Endothelial cell of umbilical vein (primary cell): ENCODE results near the gene HLA-DPA1. TPM values are rescaled to one million over a fixed set of nuclear protein-coding genes. Genes with fewer than 3 reads are reported as not detected.

ENCODE experiments used
- BruUV-seq: library from RNA; stranded (reverse); fragments of 400-500 nt; replicated peaks from 2 replicates; lab custom pipeline; 2021; lab: Mats Ljungman, UMichigan
- CTCF ChIA-PET: fragments of 300-600, 350-600 bp; sonication (Branson Sonifier 250); formaldehyde crosslinking; loops from one replicate; lab custom pipeline; 2021; ENCODE audit warnings: antibody characterized with exemption, inconsistent platforms; lab: Charles Lee
- POLR2A ChIA-PET: fragments of 300-600, 350-600 bp; sonication (Branson Sonifier 250); formaldehyde crosslinking; loops from one replicate; lab custom pipeline; 2021; ENCODE audit warnings: antibody characterized with exemption, inconsistent platforms; lab: Charles Lee
- DNase-seq: peaks from one replicate; pipeline ENCODE4 v3.0.0-alpha.2; 2011; ENCODE audit warnings: low read depth, low spot score
- FAIRE-seq: peaks from 2 replicates; lab custom pipeline; 2011; peaks lifted over from hg19 to GRCh38; lab: Jason Lieb, UNC
- H2AFZ ChIP-seq: 2 replicates; pipeline ENCODE4 v1.6.0; 2012; ENCODE audit warnings: low read depth, low read length, control low read depth, inconsistent platforms
- H3K27ac ChIP-seq: 2 replicates; pipeline ENCODE4 v1.5.1; 2011; ENCODE audit warnings: low read depth, mild to moderate bottlenecking, control low read depth, low read length, moderate library complexity; ENCODE audit not compliant: insufficient read depth
- H3K27me3 ChIP-seq, 2 experiments: 2 replicates each; pipeline versions ENCODE4 v1.6.0 to v1.6.1; 2011; ENCODE audit warnings: low read length in 2 of 2, mixed read lengths in 1 of 2; ENCODE audit not compliant: control insufficient read depth in 2 of 2, insufficient read depth in 2 of 2
- H3K36me3 ChIP-seq, 2 experiments: 2 replicates in 1 of 2; 3 replicates in 1 of 2; pipeline ENCODE4 v1.5.1; 2011; ENCODE audit warnings: low read length in 2 of 2, mild to moderate bottlenecking in 1 of 2, moderate library complexity in 1 of 2; ENCODE audit not compliant: control insufficient read depth in 2 of 2, insufficient read depth in 2 of 2; ENCODE audit errors: extremely low read depth in 1 of 2
- H3K4me1 ChIP-seq: 3 replicates; pipeline ENCODE4 v1.5.1; 2011; ENCODE audit warnings: mild to moderate bottlenecking, low read length; ENCODE audit not compliant: control insufficient read depth, insufficient read depth; ENCODE audit errors: extremely low read depth
- H3K4me2 ChIP-seq: 2 replicates; pipeline ENCODE4 v1.6.1; 2011; ENCODE audit warnings: low read length, control low read depth, mixed read lengths; ENCODE audit not compliant: insufficient read depth
- H3K4me3 ChIP-seq, 3 experiments: fragments of 200-600 bp in 1 of 3; sonication (generic), shearing (Covaris generic) in 1 of 3; replicated peaks in 1 of 3; 2 replicates each; pipeline ENCODE4 v1.5.1; 2011 to 2016; ENCODE audit warnings: control low read depth in 3 of 3, low read length in 3 of 3, mild to moderate bottlenecking in 2 of 3, inconsistent platforms in 1 of 3, low read depth in 1 of 3, moderate library complexity in 1 of 3; ENCODE audit not compliant: insufficient read depth in 1 of 3
- H3K79me2 ChIP-seq: 2 replicates; pipeline ENCODE4 v1.6.0; 2012; ENCODE audit warnings: low read length, inconsistent platforms; ENCODE audit not compliant: control insufficient read depth, insufficient read depth
- H3K9ac ChIP-seq: replicated peaks from 2 replicates; pipeline ENCODE3; 2011; ENCODE audit warnings: low read length, control low read depth; ENCODE audit not compliant: insufficient read depth; ENCODE audit errors: extremely low read depth
- H3K9me1 ChIP-seq: replicated peaks from 3 replicates; pipeline ENCODE4 v1.6.0; 2011; ENCODE audit warnings: mild to moderate bottlenecking, low read length; ENCODE audit not compliant: control insufficient read depth, insufficient read depth; ENCODE audit errors: extremely low read depth
- H3K9me3 ChIP-seq: replicated peaks from 2 replicates; pipeline ENCODE4 v1.5.1; 2012; ENCODE audit warnings: low read length, inconsistent platforms; ENCODE audit not compliant: control insufficient read depth, insufficient read depth
- H4K20me1 ChIP-seq: replicated peaks from 2 replicates; pipeline ENCODE3; 2011; ENCODE audit warnings: mild to moderate bottlenecking, low read length; ENCODE audit not compliant: control insufficient read depth, insufficient read depth; ENCODE audit errors: extremely low read depth
- CTCF ChIP-seq, 2 donors: IDR thresholded peaks; 1 replicate in 1 of 2; 2 replicates in 1 of 2; pipeline ENCODE4 v1.5.1; 2011; ENCODE audit warnings: low read length in 2 of 2, mild to moderate bottlenecking in 2 of 2, moderate library complexity in 2 of 2, control low read depth in 1 of 2, inconsistent platforms in 1 of 2, low read depth in 1 of 2; ENCODE audit not compliant: insufficient read depth in 1 of 2; ENCODE audit errors: extremely low read depth in 1 of 2
- EZH2 ChIP-seq: IDR thresholded peaks from 2 replicates; pipeline ENCODE4 v1.6.1; 2012; ENCODE audit warnings: borderline replicate concordance, low read depth, mild to moderate bottlenecking, moderate library complexity, low read length, inconsistent platforms; ENCODE audit not compliant: severe bottlenecking
- FOS ChIP-seq: IDR thresholded peaks from 2 replicates; pipeline ENCODE4 v1.6.1; 2011; ENCODE audit warnings: mild to moderate bottlenecking, low read length, moderate library complexity, borderline replicate concordance; ENCODE audit not compliant: insufficient read depth
- GATA2 ChIP-seq: IDR thresholded peaks from 2 replicates; pipeline ENCODE4 v1.7.0; 2011; ENCODE audit warnings: low read depth, mild to moderate bottlenecking, moderate library complexity, mixed read lengths, low read length; ENCODE audit not compliant: insufficient read length, insufficient read depth
- JUN ChIP-seq: IDR thresholded peaks from 2 replicates; pipeline ENCODE4 v1.6.1; 2011; ENCODE audit warnings: borderline replicate concordance, low read depth; ENCODE audit not compliant: insufficient read length, insufficient read depth
- MAX ChIP-seq: IDR thresholded peaks from 2 replicates; pipeline ENCODE4 v1.6.1; 2011; ENCODE audit not compliant: insufficient read depth, insufficient read length
- MYC ChIP-seq: IDR thresholded peaks from one replicate; pipeline ENCODE4 v1.6.1; 2011; ENCODE audit warnings: mild to moderate bottlenecking, low read depth, low read length
- POLR2A ChIP-seq: IDR thresholded peaks from 2 replicates; pipeline ENCODE4 v1.6.1; 2012; ENCODE audit warnings: low read depth, mild to moderate bottlenecking, control low read depth, low read length
- POLR2AphosphoS5 ChIP-seq: IDR thresholded peaks from 2 replicates; pipeline ENCODE4 v1.6.1; 2012; ENCODE audit warnings: low read depth, mild to moderate bottlenecking, control low read depth, low read length, moderate library complexity; ENCODE audit not compliant: insufficient read depth
- dilution Hi-C: fragments of 300-500 bp; cut with MboI; formaldehyde crosslinking; loops from one replicate; pipeline ENCODE4 v1.15.0; 2019; ENCODE audit warnings: low sequenced_read_pairs; ENCODE audit not compliant: extremely low pct_ligation_motif_present
- intact Hi-C: fragments of 100-400 bp; cut with micrococcal nuclease; formaldehyde crosslinking; loops from one replicate; pipeline ENCODE4 v1.10.0; 2022
- polyA plus RNA-seq, 4 experiments: library from polyadenylated mRNA; depleted of rRNA in 3 of 4; stranded (reverse) in 3 of 4; unstranded in 1 of 4; fragments of >200 nt; gene quantifications; 2 replicates each; pipeline versions ENCODE4 v1.2.1 to v1.2.3, GENCODE V29; 2011 to 2012; ENCODE audit warnings: missing spikeins in 1 of 4
- total RNA-seq: library from RNA; stranded (reverse); gene quantifications from 2 replicates; pipeline ENCODE4 v1.2.3, GENCODE V29; 2021

The HLA-DPA1 gene
- total and polyA plus RNA-seq, 2 donors (not counting 3 experiments of a cell fraction or from before 2014, with no cell fraction given), result 23.2 TPM; not detected in 1

- TF ChIP-seq MYC, result no peak
- no peak for TF ChIP-seq GATA2
- TF ChIP-seq JUN, result peak; percentile 21
- no TSS peak for BruUV-seq
- DNase-seq, result peak; percentile 78
- no peaks in the 10 kb centered on the region for H3K4me1 ChIP-seq
- intact Hi-C loops, result no loop called here
- H3K9ac ChIP-seq, result no peak overlapping the region
- CTCF ChIA-PET, result interaction anchor here (0.8 to 2.3 kb wide), 8 partner anchors 9 to 179 kb away, joined by 3 to 20 read pairs (median 4); no protein-coding TSS in a partner anchor
- H3K36me3 ChIP-seq, result no peaks in the 10 kb centered on the region
- H3K4me3 ChIP-seq, result no peak overlapping the region
- H3K4me2 ChIP-seq, result no peak overlapping the region
- no peaks in the 10 kb centered on the region for H3K9me1 ChIP-seq
- H3K79me2 ChIP-seq, result no peaks in the 10 kb centered on the region
- no peak overlapping the region for H3K27ac ChIP-seq
- H3K27me3 ChIP-seq, result peaks cover 50 to 58% of the 10 kb centered on the region in 2 experiments
- no peak overlapping the region for H2AFZ ChIP-seq
- no peaks in the 10 kb centered on the region for H4K20me1 ChIP-seq
- no peaks in the 10 kb centered on the region for H3K9me3 ChIP-seq
- POLR2A ChIA-PET, result interaction anchor here (1.0 kb wide), 1 partner anchor 140 kb away, joined by 3 read pairs; no protein-coding TSS in a partner anchor
- dilution Hi-C loops, result no loop called here
- peak; percentile 56 for FAIRE-seq
These were observed 38.7 kb upstream of the HLA-DPA1 start for GRCh38 chr6:33112148-33112547.

GRCh38 chr6:33108307-33108706 is 34.9 kb upstream of the HLA-DPA1 start:
- peaks cover 31 to 45% of the 10 kb centered on the region in 2 experiments for H3K27me3 ChIP-seq

More at GRCh38 chr6:33108307-33108706, 34.9 kb upstream of the HLA-DPA1 start:
- ChIA-PET POLR2A (no interaction called here), CTCF (no interaction called here)
- Histone ChIP-seq H3K79me2 (no peaks in the 10 kb centered on the region), H2AFZ (no peak overlapping the region), H4K20me1 (no peaks in the 10 kb centered on the region), H3K27ac (no peak overlapping the region), H3K4me2 (no peak overlapping the region), H3K36me3 (no peaks in the 10 kb centered on the region), H3K4me1 (no peaks in the 10 kb centered on the region), H3K9me1 (no peaks in the 10 kb centered on the region), H3K9me3 (no peaks in the 10 kb centered on the region), H3K9ac (no peak overlapping the region), H3K4me3 (no peak overlapping the region)
- TF ChIP-seq MYC (no peak), POLR2A (no peak), GATA2 (no peak), EZH2 (no peak), CTCF (IDR thresholded peaks at IDR 0.05; ENCODE audit: extremely low read depth in 1 of 2, insufficient read depth in 1 of 2, low read depth in 1 of 2, low read length in 2 of 2) (no peak), POLR2AphosphoS5 (no peak), JUN (no peak), FOS (no peak), MAX (no peak)
- BruUV-seq, result no TSS peak
- intact Hi-C loops (no loop called here), dilution Hi-C loops (no loop called here)
- FAIRE-seq, result no peak
- no peak for DNase-seq
